ENCODE data around the gene FER.

DNA sequence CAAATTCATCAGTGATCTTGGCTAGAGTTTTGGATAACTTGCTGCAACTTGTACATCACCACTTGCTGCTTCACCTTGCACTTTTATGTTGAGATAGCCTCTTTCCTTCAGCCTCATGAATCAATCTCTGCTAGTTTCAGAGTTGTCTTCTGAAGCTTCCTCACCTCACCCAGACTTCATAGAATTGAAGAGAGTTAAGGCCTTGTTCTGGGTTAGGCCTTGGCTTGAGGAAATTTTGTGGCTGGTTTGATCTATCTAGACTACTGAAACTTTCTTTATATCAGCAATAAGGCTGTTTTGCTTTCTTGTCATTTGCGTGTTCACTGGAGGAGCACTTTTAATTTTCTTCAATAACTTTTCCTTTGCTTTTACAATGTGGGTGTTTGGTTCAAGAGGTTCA is 12.8 kb downstream of the FER start:
- TF ChIP-seq POLR2A (IDR thresholded peaks at IDR 0.05) (no peak), CTCF (IDR thresholded peaks at IDR 0.05) (no peak)
